HG03280 (cell line): Measurements from ENCODE around the gene GNA14.
"Not testable (repeated sequence)": the region's sequence is repeated elsewhere in the genome, so short reads cannot be mapped to it uniquely, and the experiment has no call there.

Source experiments
- ATAC-seq: cut with Tn5 transposase; IDR thresholded peaks from one replicate; pipeline ENCODE4 v1.9.1; 2021; ENCODE audit warnings: mild to moderate bottlenecking, moderate library complexity; ENCODE audit not compliant: unreplicated experiment

The GNA14 gene

DNA sequence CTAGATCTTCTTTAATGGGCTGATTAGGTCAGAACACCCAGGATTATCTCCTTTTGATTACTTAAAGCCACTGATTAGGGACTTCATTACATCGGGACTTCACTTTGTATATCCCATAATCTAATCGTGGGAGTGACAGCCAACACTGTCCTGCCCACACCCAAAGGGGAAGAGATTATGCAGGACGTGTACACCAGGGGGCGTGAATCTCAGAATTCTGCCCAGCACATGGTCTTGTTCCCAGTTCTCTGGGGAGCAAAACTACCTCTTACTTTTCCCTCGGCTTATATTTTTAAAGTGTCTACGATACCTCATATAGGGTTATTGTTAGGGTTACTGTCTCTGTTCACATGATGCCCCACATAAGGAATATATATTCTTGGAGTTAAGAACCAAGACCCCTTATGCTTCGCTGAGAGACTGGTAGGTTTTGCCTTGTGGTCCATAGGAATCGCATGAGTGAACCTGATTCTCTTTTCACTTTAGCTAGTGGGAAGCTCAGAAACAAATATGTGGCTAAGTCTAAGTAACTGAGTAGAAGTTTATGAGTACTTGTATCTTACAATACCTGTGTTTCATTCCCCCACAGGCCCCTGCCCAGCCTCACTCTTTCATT is 192.7 kb downstream of the GNA14 start:
- ATAC-seq, result peak; percentile 48

- no peak for ATAC-seq
Observed at GRCh38 chr9:77454663-77455062, 193.5 kb downstream of the GNA14 start.

- ATAC-seq, result no peak
Observed at GRCh38 chr9:77453825-77454647, 194.1 kb downstream of the GNA14 start.

DNA sequence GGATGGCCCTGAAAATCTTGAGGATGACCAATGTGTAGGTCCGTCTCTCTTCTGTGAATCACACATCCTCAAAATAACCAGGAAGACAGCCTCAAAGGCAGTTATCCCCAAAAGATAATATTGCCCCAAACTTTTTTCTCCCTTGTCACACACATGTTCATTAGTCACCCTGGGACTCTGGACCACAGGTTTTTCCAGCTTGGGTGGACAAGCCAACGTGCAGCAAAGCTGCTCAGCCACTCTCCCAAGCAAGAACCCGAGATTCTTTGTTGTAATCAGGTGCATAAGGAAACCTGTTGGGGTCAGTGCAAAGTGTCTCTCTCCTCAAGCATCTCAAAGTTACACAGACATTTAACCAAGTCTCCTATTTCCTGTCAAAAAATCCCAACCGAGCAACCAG is 196.6 kb downstream of the GNA14 start:
- no peak for ATAC-seq

DNA sequence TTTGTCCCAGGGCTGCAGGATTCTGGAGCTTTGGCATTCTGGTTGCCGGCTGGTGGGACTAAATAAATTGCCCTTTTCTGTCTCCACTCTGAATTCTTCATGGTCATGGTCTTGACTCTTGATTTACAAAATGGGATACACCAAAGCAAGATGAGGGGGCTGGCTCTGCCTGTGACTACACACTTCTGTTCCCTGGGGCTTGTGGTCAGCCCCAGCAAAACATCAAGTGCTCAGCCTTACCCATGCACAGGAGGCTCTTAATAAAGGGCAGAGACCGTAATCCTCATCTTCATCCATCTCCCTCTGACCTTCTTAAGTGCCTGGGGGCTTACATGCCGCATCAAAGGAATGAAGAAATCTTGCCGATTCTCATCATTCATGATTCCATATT is 198.0 kb downstream of the GNA14 start:
- no peak for ATAC-seq

DNA sequence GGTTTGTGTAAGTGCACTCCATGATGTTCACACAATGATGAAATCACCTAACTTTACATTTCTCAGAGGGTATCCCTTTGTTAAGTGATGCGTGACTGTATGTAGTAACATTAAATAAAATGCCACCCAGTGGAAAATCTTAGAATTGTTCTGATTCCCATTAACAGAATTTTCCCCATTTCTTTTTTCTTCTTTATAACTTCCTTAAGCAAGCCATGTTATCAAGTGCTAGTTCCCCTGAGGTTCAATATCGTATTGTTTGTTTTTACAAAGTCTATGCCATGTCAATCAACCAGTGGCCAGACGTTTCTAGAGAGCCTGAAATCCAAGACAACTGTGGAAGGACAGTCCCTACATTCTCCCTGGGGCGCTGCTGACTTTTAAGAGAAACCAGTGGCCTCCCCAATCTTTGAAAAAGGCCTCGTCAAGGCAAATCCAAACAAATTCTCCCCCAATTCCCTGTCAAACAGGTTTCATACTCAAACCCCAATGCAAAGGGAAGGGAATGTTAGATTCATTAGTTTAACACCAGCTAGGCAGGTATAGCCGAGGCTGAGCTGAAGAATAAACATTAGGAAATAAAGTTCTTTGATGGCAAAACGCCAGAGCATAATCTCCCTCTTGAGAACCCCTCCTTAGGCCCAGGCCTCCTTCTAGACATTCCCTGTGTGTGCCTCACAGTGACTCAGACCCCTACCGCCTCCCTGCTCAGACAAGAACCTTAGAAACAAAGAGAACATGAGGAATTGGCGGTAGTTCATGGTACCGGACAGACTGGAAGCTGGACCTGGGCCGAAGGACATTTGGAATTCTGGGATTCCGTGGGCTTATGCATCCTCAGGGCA is 198.7 kb downstream of the GNA14 start:
- no peak for ATAC-seq

GRCh38 chr9:77447646-77448045 is 200.5 kb downstream of the GNA14 start:
- ATAC-seq, result no peak

- no peak for ATAC-seq
Observed at GRCh38 chr9:77442436-77442835, 205.7 kb downstream of the GNA14 start.

GRCh38 chr9:77441124-77441523 is 207.0 kb downstream of the GNA14 start:
- ATAC-seq, result not testable (repeated sequence)

- no peak for ATAC-seq
Observed at GRCh38 chr9:77440057-77440456, 208.1 kb downstream of the GNA14 start.

DNA sequence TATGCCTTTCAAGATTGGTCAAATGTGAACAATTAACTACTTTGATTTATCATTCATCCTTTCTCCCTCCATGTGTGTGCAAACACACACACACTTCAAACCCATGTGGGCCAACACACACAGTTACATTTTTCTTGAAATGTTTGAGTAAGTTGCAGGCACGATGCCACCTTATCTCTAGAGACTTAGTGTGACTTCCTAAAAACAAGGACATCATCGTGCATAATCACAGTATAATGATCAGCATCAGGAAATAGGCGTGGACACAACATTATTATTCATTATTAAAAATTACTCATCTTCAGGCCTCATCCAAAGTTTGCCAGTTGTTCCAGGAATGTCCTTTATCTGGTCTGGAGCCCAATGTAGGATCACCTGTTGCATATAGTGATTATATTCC is 209.5 kb downstream of the GNA14 start:
- ATAC-seq, result no peak

DNA sequence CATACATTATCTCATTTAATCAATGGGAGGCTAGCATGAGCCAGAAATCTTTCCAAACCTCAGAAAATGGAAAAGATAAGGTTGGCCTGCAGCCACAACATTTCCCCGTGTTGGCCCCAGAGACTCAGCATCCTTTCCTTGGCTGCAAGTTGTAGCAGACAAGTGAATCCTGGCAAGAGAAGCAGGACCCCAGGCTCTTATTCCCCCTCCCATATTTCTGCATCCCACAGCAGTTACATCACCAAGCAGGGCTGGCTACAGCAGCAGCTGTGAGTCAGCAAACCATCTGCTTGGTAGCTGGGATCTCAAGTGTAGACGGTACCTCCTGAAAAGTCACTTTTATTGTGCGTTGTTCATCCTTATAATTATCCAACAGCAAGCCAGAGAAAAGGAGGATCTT is 212.4 kb downstream of the GNA14 start:
- no peak for ATAC-seq

DNA sequence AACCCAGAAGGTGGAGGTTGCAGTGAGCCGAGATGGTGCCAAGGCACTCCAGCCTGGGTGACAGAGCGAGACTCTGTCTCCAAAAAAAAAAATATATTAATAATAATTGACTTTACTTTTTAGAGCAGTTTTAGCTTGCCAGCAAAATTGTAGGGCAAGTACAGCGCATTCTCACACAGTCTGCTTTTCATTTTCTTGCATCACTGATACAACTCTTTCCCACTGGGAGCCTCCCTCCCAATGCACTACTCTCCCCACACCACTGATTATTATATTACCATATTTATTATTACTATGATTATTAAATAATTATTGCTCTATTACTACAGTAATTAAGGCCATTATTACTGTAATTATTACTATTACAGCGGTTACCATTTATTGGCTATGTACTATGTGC is 212.8 kb downstream of the GNA14 start:
- no peak for ATAC-seq

- peak; percentile 83 for ATAC-seq
Observed at GRCh38 chr9:77433675-77434445, 214.3 kb downstream of the GNA14 start.

GRCh38 chr9:77432053-77432452 is 216.1 kb downstream of the GNA14 start:
- no peak for ATAC-seq

DNA sequence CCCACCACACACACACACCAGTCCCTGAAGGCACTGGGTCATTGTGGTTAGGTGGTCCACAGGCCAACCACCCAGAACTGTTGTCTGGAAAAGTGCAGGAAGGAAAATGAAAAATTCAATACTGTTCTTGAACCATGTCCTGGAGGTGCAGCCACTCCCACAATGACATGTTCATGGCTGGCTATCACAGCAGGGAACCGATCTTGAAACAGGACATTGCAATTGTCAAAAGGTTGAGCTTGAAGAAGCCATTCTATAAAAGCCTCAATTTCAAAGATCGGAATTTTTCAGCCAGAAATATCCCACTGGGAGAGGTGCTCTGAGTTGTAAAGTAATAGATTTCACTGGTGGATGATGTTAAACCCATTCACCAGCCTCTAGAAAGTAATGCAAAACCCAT is 218.2 kb downstream of the GNA14 start:
- ATAC-seq, result no peak

DNA sequence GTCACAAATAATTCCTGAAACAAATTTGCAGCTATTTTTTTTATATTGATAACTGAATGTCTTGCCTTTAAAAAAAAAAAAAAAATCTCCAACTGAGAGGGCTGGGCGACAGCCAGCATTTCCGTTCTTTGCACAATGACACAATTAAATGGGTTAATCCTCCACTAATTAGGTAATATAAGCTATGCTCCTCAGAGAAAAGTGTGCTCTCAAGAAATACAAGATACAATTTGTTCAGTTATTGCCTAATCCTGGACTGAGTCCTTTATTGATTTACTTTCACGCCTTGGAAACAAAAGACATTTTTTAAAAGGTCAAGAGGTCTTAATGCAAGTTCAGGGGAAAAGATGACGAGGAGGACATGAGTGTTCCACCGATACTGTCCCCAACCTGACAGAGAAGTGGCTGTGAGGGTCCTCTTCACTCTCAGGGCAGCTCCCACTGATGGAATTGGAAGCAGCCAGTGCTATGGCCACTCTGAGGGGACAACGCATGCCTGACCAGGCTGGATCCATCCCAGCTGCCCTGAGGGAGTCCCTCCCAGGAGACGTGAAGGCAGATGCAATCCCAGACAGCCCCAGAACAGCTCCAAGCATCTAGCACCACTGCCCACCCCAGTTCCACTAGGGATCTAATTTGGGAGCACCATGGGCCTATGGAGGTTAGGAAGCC is 220.7 kb downstream of the GNA14 start:
- ATAC-seq, result no peak

GRCh38 chr9:77426712-77427111 is 221.4 kb downstream of the GNA14 start:
- no peak for ATAC-seq

GRCh38 chr9:77424993-77425392 is 223.1 kb downstream of the GNA14 start:
- no peak for ATAC-seq

DNA sequence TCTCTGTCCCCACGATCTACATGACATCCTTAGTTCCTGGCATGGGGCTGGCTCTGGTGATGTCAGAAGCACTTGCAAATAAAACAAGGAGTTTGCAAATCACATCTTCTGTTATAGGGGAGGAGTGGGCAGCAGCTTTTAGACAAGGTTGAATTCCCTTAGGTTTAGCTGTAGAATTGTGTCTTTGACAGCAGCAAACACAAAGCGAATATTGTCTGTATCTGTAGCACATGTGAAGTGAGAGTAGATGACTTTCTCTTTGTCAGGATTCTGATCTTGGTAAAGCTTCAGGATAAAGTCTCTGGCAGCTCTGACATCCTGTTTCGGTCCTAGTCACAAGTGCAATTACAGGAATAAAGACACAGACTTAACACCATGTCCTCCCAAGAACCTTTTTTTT is 224.3 kb downstream of the GNA14 start:
- ATAC-seq, result no peak
